Non-pigmented ciliary epithelial cell (primary cell): ENCODE data around the gene LAMA4.
A peak's percentile ranks its signal among the peaks of the same experiment; 100 is the strongest.

Experiments used
- DNase-seq: peaks from one replicate; pipeline ENCODE4 v3.0.0-alpha.2; 2010; ENCODE audit warnings: low read depth

The LAMA4 gene

GRCh38 chr6:112253841-112254816 lies at the start of gene LAMA4:
TSS of gene LAMA4 (minus strand) at chr6:112254567. CDS start at chr6:112254150, 417 bp downstream.
- no peak for DNase-seq

DNA sequence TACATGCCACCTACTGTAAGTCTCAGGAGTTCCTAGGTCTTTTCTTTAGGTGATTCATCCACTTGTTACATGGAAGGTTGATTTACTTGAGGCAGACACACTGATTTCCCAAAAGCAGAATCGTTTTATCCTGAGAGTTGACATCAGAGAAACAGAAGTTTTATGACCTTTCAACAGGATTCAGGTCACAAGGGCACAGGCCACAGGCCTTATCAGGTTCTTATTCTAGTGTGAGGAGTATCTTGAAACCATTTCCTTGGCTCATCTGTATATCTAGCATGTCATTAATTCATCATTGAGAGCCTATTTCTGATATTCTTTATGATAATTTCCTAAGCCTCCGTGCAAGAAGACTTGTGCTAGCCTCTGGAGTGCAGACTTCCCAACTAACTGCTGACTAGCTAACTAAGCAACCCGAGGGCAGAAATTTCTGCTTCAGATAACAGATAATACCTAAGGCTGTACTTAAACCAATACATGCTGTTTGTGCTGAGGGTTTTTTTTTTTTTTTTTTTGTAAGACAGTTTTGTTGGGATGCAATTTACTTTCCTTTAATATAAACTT lies 47.9 kb upstream of the LAMA4 start:
- DNase-seq, result no peak

DNA sequence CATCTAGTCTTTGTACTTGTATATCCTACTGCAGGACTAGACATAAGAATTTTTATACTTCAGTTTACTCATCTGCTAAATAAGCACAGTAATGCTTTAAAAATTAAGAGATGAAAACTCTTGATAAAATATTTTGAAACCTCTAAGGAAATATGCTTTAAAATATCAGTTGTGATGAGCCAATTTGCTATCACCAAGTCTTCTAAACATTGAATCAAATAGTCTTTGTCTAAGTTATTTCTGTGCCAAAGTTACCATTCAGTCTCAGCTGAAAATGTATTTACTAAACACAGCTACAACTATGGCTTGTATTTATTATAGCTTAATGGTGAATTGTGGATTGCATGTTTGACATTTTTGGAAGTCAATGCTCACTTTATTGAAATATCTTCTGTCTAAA lies 46.5 kb upstream of the LAMA4 start:
- DNase-seq, result no peak

DNA sequence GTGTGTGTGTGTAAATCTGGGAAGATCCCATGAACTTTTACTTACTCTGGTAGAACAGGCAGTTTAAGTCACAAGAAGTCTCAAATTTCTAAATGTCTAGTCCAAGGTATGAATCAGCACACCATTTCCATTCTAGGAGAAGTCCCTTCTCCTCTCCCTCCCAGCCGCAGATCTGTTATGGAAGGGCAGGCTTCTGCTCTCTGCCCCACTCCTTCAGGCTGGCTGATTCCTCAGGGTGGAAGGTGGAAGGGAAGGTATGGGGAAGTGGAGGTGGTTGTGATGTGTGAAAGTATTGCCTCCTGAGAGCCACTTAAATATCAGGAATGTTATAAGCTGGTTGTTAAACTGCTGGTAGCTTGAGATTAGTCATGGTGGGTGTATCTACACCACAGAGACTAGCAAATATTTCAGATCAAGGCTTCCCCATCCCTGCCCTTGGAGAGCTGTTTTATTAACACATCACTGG lies 44.5 kb upstream of the LAMA4 start:
- DNase-seq, result peak; percentile 82

DNA sequence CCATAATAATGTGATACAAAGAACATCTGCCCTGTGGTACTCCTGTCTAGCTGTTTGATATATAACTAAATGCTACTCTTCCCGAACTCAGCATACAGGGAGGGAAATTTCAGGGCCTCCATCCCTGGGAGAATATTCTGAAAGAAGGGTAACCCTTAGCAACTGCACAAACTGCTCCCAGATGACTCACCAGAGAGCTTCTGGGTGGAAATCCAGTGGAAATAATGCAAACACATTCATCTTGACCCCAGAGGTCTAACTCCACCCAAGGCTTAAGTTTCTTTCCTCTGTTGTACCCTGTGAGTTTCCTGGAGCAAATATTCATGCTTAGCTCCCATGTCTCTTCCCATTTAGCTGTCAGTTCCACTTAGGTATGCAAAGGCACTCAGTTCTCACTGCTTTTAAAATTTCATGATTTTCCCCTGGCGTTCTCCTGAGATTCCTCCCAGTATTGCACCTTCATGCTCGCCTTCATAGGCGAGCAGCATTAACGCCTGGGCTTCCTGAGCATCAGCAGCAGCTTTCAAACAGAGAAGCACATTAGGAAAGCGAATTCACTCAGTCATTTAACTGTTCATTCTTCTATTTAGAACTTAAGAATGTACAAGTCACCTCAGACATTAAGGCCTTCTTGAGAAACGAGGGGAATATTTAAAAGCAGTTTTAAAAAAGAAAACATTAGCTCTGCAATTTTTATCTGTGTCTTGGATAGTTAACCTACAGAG lies 43.8 kb upstream of the LAMA4 start:
- peak; percentile 89 for DNase-seq

DNA sequence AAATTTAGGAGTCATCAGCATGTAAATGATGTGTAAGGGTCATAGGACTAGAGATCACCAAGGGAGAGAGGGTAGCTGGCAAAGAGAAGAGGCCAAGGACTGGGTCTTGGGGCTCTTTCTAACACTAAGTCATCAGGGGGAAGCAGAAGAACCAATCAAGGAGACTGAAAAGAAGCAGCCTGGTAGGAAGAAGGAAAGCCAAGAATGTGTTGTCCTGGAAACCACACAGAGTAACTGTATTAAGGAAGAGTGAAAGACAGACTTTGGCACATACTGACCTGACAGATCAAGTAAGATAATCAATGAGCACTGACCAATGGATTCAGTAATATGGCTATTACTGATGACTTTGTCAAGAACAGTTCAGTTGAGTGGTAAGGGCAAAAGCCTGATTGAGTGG lies 42.3 kb upstream of the LAMA4 start:
- DNase-seq, result no peak

- no peak for DNase-seq
Observed at GRCh38 chr6:112296122-112296521, 41.8 kb upstream of the LAMA4 start.

GRCh38 chr6:112291161-112291762 lies 36.9 kb upstream of the LAMA4 start:
- no peak for DNase-seq

- peak; percentile 55 for DNase-seq
Observed at GRCh38 chr6:112289038-112289566, 34.7 kb upstream of the LAMA4 start.

GRCh38 chr6:112288475-112288874 lies 34.1 kb upstream of the LAMA4 start:
- no peak for DNase-seq

DNA sequence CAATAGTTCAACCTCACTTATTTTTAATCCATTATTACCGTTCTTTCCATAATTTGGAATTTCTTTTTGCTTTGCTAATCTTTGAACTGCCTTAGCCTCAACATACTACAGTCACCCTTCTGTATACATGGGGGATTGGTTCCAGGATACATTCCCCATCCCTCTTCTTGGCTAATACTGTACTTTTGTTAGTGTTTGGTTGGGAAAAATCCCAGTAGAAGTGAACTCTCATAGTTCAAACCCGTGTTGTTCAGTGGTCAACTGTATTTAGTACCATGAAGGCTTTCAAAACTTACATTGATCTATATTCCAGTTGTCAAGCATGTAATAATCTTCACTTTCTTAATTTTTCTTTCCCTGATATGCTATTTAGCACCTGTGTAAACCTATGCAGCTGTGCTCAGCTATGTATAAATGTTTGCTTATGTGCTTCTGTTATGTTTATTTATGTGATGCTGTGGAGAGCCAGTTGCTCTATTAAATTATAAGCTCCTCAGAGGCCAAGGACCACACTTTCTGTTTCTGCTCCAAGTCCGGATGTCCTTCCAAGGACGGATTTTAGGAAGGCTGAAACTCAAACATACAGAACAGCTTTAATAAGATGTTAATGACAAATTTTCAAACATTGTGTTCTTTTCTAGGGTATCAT lies 33.3 kb upstream of the LAMA4 start:
- DNase-seq, result no peak

- DNase-seq, result no peak
Observed at GRCh38 chr6:112286500-112287144, 32.3 kb upstream of the LAMA4 start.

DNA sequence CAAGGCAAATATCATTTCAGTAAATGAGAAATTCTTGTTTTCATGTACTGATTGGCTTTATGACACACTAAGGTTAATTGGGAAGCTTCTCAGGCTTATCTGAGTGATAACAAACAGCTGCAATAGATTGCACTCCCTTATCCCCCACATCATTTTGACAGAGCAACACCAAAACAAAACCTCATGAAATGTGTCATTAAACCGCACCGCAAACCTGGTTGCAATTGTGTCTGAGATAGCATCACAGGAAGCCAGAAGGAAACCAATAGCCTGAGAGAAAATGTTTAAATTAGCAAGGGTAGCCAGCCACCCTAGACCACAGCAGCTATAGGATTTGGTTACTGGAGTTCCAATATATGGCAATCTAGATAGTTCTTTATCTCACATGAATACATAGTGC lies 31.6 kb upstream of the LAMA4 start:
- no peak for DNase-seq

- DNase-seq, result no peak
Observed at GRCh38 chr6:112284603-112285002, 30.2 kb upstream of the LAMA4 start.

GRCh38 chr6:112283621-112284020 lies 29.3 kb upstream of the LAMA4 start:
- DNase-seq, result no peak

DNA sequence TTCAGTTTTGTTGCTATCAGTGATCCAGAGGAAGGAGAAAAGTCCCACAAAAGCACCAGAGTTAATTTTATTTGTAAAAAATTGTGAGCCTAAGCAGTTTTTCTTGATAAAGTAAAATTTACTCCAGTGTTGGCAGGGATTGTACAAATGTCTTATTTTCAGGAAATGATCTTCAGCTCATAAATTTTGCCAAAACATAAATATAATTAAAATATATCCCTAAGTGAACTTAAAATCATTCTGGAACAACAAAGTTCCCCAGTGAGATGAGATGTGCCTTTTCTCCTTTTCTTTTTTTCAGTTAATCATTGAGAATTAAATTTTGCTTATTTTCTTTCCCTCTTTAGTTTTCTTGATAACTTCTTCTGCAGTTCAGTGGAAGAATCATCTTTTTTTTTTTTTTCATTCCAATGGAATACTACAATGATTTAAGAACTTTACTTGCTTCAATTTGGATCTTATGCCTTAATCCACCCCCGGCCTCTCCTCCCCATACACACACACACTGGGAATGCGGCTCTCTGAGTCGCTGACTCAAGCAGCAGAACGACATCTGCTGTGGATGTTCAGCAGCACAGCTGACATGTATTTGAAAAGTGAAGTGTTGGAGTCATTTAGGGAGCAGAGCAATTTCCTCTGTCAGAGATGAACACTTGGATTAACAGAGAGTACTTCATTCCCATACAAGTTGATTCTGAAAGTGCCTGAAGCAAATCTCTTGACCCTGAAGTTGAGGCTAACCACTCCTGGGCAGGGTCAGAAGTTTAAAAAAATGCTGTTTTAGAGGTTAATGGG lies 27.7 kb upstream of the LAMA4 start:
- DNase-seq, result peak; percentile 63

DNA sequence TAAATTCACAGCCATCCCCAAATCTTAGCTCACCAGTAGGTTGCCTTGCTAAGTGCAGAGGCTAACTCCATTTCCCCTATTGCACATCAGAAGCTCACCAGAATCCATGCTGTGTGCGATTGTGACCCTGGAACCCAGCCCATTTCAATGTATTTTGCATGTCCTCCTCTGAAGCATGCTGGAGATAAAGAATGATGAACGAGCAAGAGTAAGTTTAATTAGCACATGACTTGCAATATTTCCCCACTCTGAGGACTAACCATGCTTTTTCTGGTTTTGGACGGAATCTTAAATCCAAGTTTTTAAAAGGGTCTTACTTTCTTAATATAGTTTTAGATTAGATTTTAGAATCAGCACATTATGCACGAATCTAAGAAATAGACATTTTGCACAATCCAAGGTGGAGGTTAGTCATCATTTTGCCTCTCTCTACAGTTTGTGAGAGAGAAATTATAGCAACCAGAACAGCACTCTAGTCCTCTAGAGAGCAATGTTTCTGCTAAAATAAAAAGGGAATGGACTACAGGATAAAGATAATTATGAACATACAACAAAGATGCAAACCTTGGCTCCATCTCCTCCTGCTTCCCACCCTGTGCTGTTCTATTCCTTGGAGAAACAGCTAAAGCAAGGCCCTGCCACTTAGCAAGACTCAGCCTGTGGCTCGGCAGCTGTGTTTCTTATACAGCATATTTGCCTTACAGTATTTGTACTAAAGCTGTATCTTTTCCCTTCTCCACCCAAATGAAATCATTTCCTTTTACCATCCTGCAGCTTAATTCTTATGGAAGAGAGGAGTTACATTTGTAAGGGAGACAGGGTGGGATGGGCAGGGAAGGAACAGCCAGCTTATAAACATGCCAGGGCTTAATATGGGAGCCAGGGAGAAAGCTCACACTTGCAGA lies 24.9 kb upstream of the LAMA4 start:
- no peak for DNase-seq

DNA sequence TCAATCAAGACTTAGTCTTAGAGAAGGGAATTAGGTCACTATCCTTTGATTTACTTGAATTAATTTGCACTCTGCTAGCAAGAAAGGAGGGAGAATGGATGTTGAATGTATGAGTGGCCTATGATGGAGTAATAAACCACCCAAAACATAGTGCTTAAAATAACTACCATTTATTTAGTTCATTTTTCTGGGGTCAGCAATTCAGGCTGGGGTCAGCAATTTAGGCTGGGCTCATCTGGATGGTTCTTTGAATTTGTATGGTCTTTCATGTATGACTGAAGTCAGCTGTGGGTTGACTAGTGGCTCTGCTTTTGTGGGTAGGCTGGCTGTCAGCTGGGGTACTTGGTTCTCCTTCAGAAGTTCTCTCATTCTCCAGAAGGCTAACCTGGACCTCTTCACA lies 21.0 kb upstream of the LAMA4 start:
- no peak for DNase-seq

DNA sequence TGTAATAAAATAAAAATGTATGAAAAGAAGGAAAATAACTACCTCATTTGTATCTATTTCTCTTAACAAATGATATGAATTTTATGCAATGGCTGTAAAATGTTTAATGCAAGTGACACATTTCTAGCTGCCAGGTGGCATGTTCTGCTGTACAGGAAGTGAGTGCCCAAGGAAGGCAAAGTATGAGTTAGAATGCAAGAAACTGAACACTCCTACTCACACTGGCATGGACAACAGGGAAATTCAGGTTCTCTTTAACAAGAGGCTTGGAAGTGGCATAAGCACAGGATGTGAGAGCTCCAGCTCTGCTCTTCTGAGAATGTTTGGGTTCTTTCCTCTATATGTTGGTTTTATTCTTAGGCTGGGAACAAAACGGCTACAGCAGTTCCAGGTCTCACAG lies 20.4 kb upstream of the LAMA4 start:
- DNase-seq, result no peak
